A549 treated with dexamethasone at 1 μM for 4 hours (cell line): ENCODE measurements around the gene PHACTR3. TPM values are rescaled to one million over a fixed set of nuclear protein-coding genes. Genes with fewer than 3 reads are reported as not detected.

ENCODE experiments used
- total RNA-seq: library from RNA; stranded (reverse); fragments of 200-300 nt; extraction: Qiagen RNA extraction; gene quantifications from 5 replicates; pipeline ENCODE4 v1.2.3, GENCODE V29; 2022

Gene PHACTR3
- 0.40 to 0.73 TPM (median 0.49 TPM) in 5 replicates for total RNA-seq

DNA sequence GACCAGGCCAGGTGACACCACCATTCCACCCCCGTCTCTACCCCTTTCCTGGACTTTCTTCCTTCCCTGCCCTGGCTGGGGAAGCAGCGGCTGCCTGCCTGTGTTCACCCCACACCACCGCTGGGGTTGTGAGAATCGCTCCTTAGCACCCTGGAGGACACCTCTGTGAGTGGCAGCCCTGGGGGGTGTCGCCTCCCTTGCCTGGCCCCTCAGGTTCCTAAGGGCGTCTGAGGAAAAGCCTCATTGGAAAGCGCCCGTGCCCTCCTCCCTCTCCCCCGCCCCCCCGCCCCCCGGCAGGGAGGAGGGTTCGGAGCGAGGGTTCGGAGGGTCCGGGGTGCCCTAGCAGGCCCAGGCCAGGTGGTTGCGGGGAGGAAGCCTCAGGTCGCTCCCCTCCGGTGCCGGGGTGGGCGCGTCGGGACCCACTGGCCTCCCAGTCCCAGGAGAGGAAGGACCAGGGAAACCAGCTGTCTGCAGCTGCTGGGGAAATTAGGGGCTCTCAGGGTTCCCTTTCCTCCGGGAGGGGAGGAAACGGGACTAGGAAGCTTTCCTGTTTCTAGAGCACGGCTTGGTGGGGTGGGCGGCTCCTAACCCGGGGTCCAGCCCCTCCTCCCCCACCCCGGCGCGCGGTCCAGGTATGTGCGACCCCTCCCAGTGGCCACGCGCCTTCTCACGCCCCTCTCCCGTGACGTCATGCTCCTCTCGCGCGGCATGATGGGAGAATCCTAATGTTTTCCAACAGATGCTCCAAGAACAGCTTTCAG lies at the start of gene PHACTR3:
Gene PHACTR3, plus strand, starts transcription at position 760 of the 761 bp plus-strand sequence. CDS start 475 bp downstream, outside the sequence.

